T-helper 2 cell treated with Interferon-gamma antibody and Interleukin-4, amounts not matched to agents 5 μg/mL and 100 μg/mL, for 36 hours (primary cell): ENCODE data around the gene TUBGCP6.

ENCODE experiments used
- DNase-seq: peaks from one replicate; pipeline ENCODE4 v3.0.0; 2021; ENCODE audit warnings: low spot score
- H3K27ac Mint-ChIP-seq: one replicate; pipeline ENCODE4 v1.8.0; 2021; ENCODE audit warnings: mild to moderate bottlenecking, mixed read lengths
- H3K27me3 Mint-ChIP-seq: one replicate; pipeline ENCODE4 v1.8.0; 2021; ENCODE audit warnings: low read depth, mixed read lengths
- H3K36me3 Mint-ChIP-seq: one replicate; pipeline ENCODE4 v1.8.0; 2021; ENCODE audit warnings: low read depth, mixed read lengths
- H3K4me1 Mint-ChIP-seq: one replicate; pipeline ENCODE4 v1.8.0; 2021; ENCODE audit warnings: low read depth, mixed read lengths
- H3K4me3 Mint-ChIP-seq: one replicate; pipeline ENCODE4 v1.8.0; 2022; ENCODE audit warnings: mild to moderate bottlenecking, moderate library complexity, mixed read lengths
- H3K9me3 Mint-ChIP-seq: one replicate; pipeline ENCODE4 v1.8.0; 2021; ENCODE audit warnings: mixed read lengths

Gene TUBGCP6

DNA sequence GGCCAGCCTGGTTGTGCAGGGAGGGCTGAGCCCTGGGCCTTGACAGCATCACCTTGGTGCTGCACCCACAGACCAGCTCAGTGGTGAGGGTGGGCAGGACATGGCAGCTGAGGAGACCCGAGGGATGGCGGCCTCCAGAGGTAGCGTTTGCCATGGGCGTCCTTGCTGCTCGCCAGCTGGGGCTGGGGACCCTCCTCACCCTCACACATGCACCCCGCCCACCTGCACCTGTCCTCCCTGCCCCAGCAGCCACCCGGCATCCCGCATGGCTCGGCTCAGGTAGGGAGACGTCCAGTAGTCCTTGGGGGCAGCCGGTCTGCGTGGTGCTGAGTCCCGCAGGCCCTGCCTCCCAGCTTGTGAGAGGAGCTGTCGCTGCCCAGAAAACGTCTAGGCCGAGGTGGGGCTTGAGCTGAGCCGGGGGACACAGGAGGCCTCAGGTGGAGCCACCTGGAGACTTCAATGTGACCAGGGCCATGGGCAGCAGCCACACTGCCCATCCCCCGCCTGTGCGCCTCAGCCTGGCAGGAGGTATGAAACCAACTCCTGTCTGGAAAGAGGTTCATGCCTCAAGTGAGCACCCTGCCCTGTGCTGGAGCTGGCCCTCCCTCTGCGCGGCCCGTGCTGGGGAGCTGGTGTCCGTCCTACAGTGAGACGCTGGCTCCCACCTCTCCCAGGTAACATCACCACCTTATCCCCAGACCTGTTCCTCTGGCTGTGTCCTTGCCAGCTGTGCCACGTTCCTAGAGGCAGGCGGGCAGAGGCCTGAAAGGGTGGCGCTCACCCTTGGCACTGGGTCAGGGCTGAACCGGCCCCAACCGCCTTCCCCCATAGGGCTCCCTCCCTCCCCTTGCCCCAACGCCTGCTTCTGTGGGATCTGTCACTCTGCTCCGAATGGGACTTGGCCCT, 62.4 kb downstream of the TUBGCP6 start:
- peaks cover 11% of the 10 kb centered on the region for H3K4me1 Mint-ChIP-seq
- no peaks in the 10 kb centered on the region for H3K9me3 Mint-ChIP-seq
- H3K4me3 Mint-ChIP-seq, result no peak overlapping the region
- no peak for DNase-seq
- no peak overlapping the region for H3K27ac Mint-ChIP-seq
- H3K36me3 Mint-ChIP-seq, result peaks cover 4% of the 10 kb centered on the region
- peaks cover 2% of the 10 kb centered on the region for H3K27me3 Mint-ChIP-seq

DNA sequence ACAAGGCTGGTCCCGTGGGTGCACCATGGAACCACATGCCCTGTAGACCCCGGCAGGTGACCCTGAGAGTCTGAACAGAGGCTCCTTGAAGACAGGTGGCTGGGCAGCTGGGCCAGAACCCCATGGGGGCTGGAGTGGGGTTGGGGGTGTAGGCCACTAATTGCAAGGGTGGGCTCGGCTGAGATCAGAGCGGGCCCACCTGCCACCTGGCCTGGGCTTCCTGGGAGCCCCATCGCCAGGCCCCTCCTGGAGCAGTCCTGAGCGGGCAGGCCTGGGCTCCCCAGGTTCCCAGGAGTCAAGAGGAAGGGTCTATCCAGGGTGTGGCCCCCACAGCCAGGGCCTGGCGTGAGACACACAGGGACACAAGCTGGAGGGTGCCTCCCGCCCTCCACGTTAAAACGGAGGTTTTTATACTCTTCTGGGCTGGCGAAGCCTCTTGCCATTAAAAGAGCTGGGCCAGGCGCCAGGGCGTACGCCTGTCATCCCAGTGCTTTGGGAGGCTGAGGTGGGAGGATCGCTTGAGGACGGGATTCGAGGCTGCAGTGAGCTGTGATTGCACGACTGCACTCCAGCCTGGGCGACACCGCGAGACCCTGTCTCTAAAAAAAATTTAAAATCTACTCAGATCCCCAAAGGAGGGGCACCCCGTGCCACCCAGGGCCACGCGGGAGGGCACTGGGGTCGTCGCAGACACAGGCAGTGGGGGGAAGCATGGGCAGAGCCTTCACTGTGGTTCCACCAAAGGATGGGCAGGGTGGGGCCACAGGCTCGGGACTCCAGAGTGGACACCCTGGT, 63.9 kb downstream of the TUBGCP6 start:
- peaks cover 9% of the 10 kb centered on the region for H3K4me1 Mint-ChIP-seq
- H3K9me3 Mint-ChIP-seq, result no peaks in the 10 kb centered on the region
- DNase-seq, result no peak
- no peaks in the 10 kb centered on the region for H3K36me3 Mint-ChIP-seq
- H3K4me3 Mint-ChIP-seq, result no peak overlapping the region
- peaks cover 2% of the 10 kb centered on the region for H3K27me3 Mint-ChIP-seq
- no peak overlapping the region for H3K27ac Mint-ChIP-seq

DNA sequence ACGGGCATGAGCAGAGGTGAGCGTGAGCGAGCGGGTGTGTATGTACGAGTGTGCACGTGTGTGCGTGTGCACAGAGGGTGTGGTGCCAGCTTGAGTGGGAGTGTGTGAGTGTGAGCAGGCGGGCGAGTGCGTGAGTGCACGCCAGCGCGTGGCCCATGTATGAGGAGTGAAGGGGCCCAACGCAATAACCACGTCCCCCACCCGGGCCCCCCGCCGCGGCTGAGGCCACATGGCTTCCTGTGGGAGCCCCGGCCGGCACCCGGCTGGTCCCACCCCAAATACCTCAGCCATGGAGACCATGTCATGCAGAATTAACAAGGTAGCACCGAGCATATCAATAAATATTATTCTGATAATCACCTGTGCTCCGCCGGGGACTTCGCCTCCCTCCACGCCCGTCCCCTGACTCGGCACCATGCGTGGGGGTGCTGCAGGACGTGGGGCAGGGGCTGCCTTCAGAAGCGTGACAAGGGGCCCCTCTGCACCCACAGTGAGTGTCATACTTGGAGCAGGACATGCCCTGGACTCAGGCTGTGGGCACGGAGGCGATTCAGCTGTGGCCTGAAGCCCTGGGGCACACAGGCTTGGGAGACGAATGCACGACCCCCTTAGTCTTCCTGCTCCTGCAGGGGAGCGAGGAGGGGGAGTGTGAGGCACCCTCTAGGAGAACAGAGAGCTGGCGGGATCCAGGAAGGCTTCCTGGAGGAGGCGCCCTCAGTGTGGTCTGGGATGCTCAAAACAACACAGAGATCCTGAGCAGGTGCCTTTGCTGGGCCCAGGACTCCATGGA, 64.7 kb downstream of the TUBGCP6 start:
- H3K27me3 Mint-ChIP-seq, result peaks cover 2% of the 10 kb centered on the region
- no peaks in the 10 kb centered on the region for H3K9me3 Mint-ChIP-seq
- H3K4me1 Mint-ChIP-seq, result peaks cover 7% of the 10 kb centered on the region
- no peak for DNase-seq
- no peaks in the 10 kb centered on the region for H3K36me3 Mint-ChIP-seq
- no peak overlapping the region for H3K4me3 Mint-ChIP-seq
- H3K27ac Mint-ChIP-seq, result no peak overlapping the region

DNA sequence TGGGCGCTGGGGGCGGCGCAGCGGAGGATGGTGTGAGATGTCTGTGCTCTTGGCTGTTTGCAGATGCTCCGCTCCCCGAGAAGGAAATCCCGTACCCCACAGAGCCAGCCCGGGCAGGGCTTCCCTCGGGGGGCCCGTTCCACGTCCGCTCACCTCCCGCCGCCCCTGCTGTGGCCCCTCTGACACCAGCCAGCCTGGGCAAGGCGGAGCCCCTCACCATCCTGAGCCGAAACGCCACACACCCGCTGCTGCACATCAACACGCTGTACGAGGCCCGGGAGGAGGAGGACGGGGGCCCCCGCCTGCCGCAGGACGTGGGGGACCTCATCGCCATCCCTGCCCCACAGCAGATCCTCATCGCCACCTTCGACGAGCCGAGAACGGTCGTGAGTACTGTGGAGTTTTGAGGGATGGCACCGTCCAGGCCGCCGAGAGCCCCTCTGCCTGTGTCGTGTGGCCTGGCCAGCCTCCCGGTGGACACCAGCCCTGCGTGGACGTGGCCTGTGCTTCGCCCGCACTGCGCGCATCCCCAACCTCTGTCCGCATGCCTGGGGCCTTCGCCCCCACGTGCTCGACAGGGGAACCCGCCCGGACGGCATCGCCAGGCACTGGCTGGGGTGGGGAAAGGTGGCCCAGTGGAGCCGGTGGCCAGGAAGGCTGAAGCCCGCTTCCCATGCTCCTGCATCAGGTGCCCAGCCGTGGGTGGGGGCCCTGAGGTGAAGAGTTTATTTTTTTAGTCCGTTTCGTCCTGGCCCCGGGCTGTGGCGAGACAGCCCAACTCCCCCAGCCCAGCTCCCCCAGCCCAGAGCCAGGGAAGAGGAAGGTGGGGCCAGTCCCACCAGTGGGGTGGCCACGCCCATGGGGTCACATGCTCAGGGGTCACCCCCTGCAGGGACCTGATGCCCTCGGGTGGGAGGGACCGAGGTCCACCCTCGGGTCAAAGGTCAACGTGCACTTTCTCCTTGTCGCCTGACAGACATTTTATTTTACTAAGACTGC, 65.7 kb downstream of the TUBGCP6 start:
- Mint-ChIP-seq H3K36me3 (no peaks in the 10 kb centered on the region), H3K9me3 (no peaks in the 10 kb centered on the region), H3K27me3 (no peaks in the 10 kb centered on the region), H3K4me1 (peaks cover 3% of the 10 kb centered on the region), H3K4me3 (no peak overlapping the region), H3K27ac (no peak overlapping the region)
- DNase-seq, result no peak

DNA sequence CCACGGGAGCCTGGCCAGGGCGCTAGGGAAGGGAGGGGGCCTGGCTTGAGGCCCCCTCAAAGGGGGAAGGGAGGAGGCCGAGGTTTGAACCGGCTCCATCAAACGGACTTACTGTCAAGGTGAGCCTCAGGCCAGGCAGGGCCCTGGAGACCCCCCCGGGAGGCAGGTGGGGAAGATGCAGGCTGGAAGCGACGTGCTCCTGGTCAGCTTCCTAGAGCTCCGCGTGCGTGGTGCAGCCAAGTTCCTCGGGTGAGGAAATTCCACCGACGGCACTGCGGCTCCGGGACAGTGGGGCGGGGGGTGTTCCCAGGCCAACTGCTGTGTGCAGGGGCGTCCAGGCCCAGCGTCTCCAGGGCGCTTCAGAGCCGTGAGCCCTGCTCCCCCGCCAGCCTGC, 66.4 kb downstream of the TUBGCP6 start:
- H3K4me3 Mint-ChIP-seq, result no peak overlapping the region
- DNase-seq, result no peak
- peaks cover 2% of the 10 kb centered on the region for H3K4me1 Mint-ChIP-seq
- H3K27ac Mint-ChIP-seq, result no peak overlapping the region
- no peaks in the 10 kb centered on the region for H3K36me3 Mint-ChIP-seq
- H3K9me3 Mint-ChIP-seq, result no peaks in the 10 kb centered on the region
- H3K27me3 Mint-ChIP-seq, result no peaks in the 10 kb centered on the region

DNA sequence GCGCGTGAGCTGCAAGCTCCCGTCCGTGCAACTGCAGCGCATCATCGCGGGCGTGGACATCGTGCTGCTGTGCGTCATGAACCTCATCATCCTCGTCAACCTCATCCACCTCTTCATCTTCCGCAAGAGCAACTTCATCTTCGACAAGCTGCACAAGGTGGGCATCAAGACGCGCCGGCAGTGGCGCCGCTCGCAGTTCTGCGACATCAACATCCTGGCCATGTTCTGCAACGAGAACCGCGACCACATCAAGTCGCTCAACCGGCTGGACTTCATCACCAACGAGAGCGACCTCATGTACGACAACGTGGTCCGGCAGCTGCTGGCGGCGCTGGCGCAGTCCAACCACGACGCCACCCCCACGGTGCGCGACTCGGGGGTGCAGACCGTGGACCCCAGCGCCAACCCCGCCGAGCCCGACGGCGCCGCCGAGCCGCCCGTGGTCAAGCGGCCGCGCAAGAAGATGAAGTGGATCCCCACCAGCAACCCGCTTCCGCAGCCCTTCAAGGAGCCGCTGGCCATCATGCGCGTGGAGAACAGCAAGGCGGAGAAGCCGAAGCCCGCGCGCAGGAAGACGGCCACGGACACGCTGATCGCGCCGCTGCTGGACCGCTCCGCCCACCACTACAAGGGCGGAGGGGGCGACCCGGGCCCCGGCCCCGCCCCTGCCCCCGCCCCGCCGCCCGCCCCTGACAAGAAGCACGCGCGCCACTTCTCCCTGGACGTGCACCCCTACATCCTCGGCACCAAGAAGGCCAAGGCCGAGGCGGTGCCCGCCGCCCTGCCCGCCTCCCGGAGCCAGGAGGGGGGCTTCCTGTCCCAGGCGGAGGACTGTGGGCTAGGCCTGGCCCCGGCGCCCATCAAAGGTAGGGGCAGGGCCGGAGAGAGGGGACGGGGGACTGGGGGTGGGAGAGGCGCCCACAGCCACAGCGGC, 67.0 kb downstream of the TUBGCP6 start:
- Mint-ChIP-seq H3K27me3 (no peaks in the 10 kb centered on the region), H3K27ac (no peak overlapping the region)

DNA sequence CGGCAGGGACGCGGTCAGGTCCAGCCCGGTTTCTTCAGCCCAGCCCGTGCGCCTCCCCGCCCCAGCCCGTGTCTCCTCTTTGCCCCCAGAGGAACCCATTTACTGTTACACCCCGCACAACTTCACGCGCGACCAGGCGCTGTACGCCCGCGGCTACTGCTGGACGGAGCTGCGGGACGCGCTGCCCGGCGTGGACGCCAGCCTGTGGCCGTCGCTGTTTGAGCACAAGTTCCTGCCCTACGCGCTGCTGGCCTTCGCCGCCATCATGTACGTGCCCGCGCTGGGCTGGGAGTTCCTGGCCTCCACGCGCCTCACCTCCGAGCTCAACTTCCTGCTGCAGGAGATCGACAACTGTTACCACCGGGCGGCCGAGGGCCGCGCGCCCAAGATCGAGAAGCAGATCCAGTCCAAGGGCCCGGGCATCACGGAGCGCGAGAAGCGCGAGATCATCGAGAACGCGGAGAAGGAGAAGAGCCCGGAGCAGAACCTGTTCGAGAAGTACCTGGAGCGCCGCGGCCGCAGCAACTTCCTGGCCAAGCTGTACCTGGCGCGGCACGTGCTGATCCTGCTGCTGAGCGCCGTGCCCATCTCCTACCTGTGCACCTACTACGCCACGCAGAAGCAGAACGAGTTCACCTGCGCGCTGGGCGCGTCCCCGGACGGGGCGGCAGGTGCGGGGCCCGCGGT, 67.8 kb downstream of the TUBGCP6 start:
- DNase-seq, result no peak
- H3K27ac Mint-ChIP-seq, result no peak overlapping the region
- H3K9me3 Mint-ChIP-seq, result no peaks in the 10 kb centered on the region
- no peak overlapping the region for H3K4me3 Mint-ChIP-seq
- no peaks in the 10 kb centered on the region for H3K36me3 Mint-ChIP-seq
- H3K27me3 Mint-ChIP-seq, result peaks cover 5% of the 10 kb centered on the region
- H3K4me1 Mint-ChIP-seq, result peaks cover 2% of the 10 kb centered on the region

More for the DNA sequence above, 67.0 kb downstream of the TUBGCP6 start:
- Mint-ChIP-seq H3K4me1 (peaks cover 2% of the 10 kb centered on the region), H3K9me3 (no peaks in the 10 kb centered on the region), H3K36me3 (no peaks in the 10 kb centered on the region), H3K4me3 (no peak overlapping the region)
- no peak for DNase-seq

DNA sequence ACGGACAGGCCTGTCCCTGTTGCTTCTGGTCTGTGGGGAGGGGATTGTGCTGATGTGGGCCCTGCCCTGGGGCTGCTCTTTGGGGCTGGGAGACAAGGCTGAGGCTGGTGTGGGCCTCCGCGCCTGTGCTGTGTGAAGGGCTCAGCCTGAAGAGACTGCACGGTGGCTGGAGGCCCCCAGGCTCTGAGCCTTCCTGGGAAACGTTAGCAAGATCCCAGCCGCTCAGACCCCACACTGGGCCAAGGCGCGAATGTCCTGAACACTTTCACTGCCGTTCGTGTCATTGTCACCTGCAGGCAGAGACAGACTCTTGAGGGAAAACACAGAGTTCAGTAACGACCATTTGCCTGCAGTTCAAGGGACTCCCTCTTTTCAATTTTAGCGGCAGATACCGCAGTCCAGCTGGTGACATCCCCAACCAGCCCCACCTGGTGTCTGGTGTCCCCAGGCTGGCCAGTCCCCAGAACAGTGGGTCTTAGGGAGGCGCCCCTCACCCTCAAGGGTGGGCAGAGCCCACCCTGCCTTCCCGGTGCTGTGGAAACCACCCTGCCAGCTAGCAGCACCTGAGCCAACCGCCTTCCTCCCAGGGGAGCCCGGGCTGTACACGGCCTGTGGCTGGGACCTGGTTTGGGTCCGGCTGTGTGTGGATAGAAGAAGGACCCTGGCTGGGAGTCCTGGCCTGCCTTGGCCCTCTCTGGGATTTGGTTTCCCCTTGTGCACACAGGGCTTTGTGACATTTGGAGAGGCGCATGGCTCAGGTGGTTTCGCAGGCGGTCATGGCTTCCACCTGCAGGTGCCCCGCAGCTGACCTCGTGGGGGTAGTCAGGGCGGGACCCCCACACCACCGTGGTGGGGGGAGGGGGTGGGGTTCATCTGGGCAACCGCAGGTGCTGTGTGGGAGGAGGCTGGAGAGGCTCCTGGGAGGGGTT, 68.6 kb downstream of the TUBGCP6 start:
- H3K27me3 Mint-ChIP-seq, result peaks cover 5% of the 10 kb centered on the region
- H3K36me3 Mint-ChIP-seq, result no peaks in the 10 kb centered on the region
- DNase-seq, result no peak
- H3K4me1 Mint-ChIP-seq, result peaks cover 2% of the 10 kb centered on the region
- no peak overlapping the region for H3K4me3 Mint-ChIP-seq
- no peak overlapping the region for H3K27ac Mint-ChIP-seq
- H3K9me3 Mint-ChIP-seq, result no peaks in the 10 kb centered on the region

DNA sequence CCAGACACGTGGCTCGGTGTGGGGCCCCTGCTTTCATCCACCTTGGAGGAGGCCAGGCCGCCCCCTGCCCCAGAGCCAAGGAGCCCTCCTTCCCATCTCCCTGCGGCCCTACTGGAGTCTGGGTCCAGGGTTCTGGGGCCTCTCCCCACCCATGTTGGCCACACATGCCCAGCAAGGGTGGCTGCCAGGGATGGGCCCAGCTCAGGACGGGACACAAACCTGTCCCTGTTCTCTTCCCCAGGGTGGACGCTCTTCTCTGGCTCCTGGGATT, 69.7 kb downstream of the TUBGCP6 start:
- H3K27me3 Mint-ChIP-seq, result peaks cover 7% of the 10 kb centered on the region
- no peaks in the 10 kb centered on the region for H3K36me3 Mint-ChIP-seq
- peaks cover 2% of the 10 kb centered on the region for H3K4me1 Mint-ChIP-seq
- no peak for DNase-seq
- no peak overlapping the region for H3K4me3 Mint-ChIP-seq
- no peak overlapping the region for H3K27ac Mint-ChIP-seq
- H3K9me3 Mint-ChIP-seq, result no peaks in the 10 kb centered on the region

DNA sequence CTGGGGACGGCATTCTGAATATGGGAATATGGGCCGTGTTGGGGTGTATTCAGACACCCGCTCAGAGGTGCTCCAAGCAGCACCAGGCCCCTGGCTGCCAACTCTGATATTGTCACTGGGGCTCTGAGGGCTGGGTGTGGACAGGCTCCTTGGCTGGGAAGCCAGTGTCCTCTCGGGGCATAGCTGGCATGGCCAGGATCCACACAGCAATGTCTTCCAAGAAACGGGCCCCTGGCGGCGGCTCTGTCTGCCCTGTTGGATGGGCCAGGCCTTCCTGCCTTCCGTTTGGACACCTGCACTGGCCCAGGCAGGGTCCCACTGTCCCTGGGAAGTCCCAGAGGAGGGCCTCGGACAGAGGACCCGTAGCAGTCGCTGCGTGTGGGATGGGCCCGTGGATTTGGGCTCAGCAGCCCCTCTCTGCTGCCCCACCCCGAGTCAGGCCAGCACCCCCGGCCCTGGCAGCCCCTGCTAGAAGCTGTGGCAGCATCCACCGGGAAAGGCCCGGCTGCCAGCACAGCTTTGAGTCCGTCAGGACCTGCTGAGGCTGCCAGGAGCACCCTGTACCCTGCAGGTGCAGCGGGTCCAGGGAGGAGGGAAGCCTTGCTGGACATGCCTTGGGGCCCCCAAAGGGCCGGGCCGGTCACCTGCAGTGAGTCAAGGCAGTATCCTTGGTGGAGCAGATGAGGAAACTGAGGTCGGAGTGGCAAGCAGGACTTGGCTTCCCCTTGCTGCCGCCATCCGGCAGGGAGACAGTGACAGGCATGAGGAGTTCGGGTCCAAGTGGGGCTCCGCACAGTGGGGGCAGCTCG, 70.2 kb downstream of the TUBGCP6 start:
- Mint-ChIP-seq H3K36me3 (no peaks in the 10 kb centered on the region), H3K4me1 (no peaks in the 10 kb centered on the region)

DNA sequence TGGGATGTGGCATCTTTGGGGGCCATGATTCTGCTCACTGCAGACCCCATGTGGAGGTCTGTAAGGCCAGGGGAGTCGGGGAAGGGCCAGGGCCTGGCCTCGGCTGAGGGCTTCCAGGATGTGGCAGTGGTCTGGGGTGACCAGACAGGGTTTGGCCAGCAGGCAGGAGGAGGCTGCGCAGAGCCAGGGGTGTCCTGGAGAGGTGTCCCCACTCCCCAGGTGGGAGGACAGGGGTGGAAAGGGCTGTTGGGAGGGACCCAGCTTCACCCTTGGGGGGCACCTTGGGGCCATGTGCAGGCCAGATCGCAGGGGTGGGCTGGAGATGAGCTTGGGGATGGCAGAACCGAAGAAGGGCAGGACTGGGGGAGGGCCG, 70.9 kb downstream of the TUBGCP6 start:
- Mint-ChIP-seq H3K9me3 (no peaks in the 10 kb centered on the region), H3K4me3 (no peak overlapping the region), H3K27ac (no peak overlapping the region), H3K36me3 (no peaks in the 10 kb centered on the region), H3K27me3 (peaks cover 11% of the 10 kb centered on the region), H3K4me1 (peaks cover under 1% of the 10 kb centered on the region)
- no peak for DNase-seq

More for the DNA sequence above, 70.2 kb downstream of the TUBGCP6 start:
- Mint-ChIP-seq H3K27me3 (peaks cover 7% of the 10 kb centered on the region), H3K27ac (no peak overlapping the region), H3K4me3 (no peak overlapping the region), H3K9me3 (no peaks in the 10 kb centered on the region)
- no peak for DNase-seq
